Mucosa of rectum (tissue), 2 donors: Measurements from ENCODE around the gene E2F1.

ENCODE experiments used
- H3K27ac ChIP-seq, 2 donors: one replicate each; pipeline ENCODE4 v1.7.0; 2013; ENCODE audit warnings: inconsistent platforms in 2 of 2, low read depth in 2 of 2, low read length in 2 of 2
- H3K27me3 ChIP-seq, 2 donors: one replicate each; pipeline ENCODE4 v1.7.0; 2013; ENCODE audit warnings: low read length in 2 of 2; ENCODE audit not compliant: control insufficient read depth in 2 of 2, insufficient read depth in 2 of 2
- H3K36me3 ChIP-seq, 2 donors: one replicate each; pipeline ENCODE4 v1.7.0; 2013; ENCODE audit warnings: low read length in 2 of 2; ENCODE audit not compliant: control insufficient read depth in 2 of 2, insufficient read depth in 2 of 2
- H3K4me1 ChIP-seq, 2 donors: one replicate each; pipeline ENCODE4 v1.7.0; 2013; ENCODE audit warnings: low read length in 2 of 2, mild to moderate bottlenecking in 1 of 2; ENCODE audit not compliant: control insufficient read depth in 2 of 2, insufficient read depth in 2 of 2
- H3K4me3 ChIP-seq, 2 donors: one replicate each; pipeline ENCODE4 v1.7.0; 2013; ENCODE audit warnings: low read length in 2 of 2
- H3K9ac ChIP-seq, 2 donors: one replicate each; pipeline ENCODE4 v1.7.0; 2013; ENCODE audit warnings: low read length in 2 of 2, low read depth in 1 of 2, mild to moderate bottlenecking in 1 of 2
- H3K9me3 ChIP-seq, 2 donors: one replicate each; pipeline ENCODE4 v1.7.0; 2013; ENCODE audit warnings: low read length in 2 of 2; ENCODE audit not compliant: control insufficient read depth in 2 of 2
- donor health status: healthy.
- donor health status: Normal muscosa, but diverticular disease.

The E2F1 gene

GRCh38 chr20:33686100-33686983 is at the start of gene E2F1:
Gene E2F1 (minus strand): TSS chr20:33686385. CDS start chr20:33686264, 121 bp downstream.
- Histone ChIP-seq H3K36me3 (no peaks in the 10 kb centered on the region), H3K9me3 (no peaks in the 10 kb centered on the region), H3K9ac (peak within 1 kb of the TSS; percentile 52 to 58), H3K27me3 (no peaks in the 10 kb centered on the region), H3K27ac (peak within 1 kb of the TSS; percentile 44 to 75), H3K4me1 (peaks cover 14 to 17% of the 10 kb centered on the region in 2 donors), H3K4me3 (peak within 1 kb of the TSS; percentile 65 to 73)

- Histone ChIP-seq H3K9ac (peak overlapping the region; percentile 56 to 76), H3K27ac (peak overlapping the region; percentile 92 to 97), H3K36me3 (no peaks in the 10 kb centered on the region), H3K9me3 (peaks cover 5 to 10% of the 10 kb centered on the region in 2 donors), H3K27me3 (no peaks in the 10 kb centered on the region), H3K4me3 (peak overlapping the region; percentile 30 to 44), H3K4me1 (peaks cover 22 to 23% of the 10 kb centered on the region in 2 donors)
Observed at GRCh38 chr20:33733654-33734576, 47.7 kb upstream of the E2F1 start.

GRCh38 chr20:33732166-33732970 is 46.2 kb upstream of the E2F1 start:
- peak overlapping the region; percentile 76 to 84 for H3K9ac ChIP-seq
- H3K36me3 ChIP-seq: no peaks in the 10 kb centered on the region
- H3K4me3 ChIP-seq: peak overlapping the region; percentile 74 to 86
- no peaks in the 10 kb centered on the region for H3K27me3 ChIP-seq
- peaks cover 5 to 10% of the 10 kb centered on the region in 2 donors for H3K9me3 ChIP-seq
- peaks cover 22 to 23% of the 10 kb centered on the region in 2 donors for H3K4me1 ChIP-seq
- peak overlapping the region; percentile 92 to 97 for H3K27ac ChIP-seq

GRCh38 chr20:33731693-33732165 is 45.5 kb upstream of the E2F1 start, which contains the start of gene ZNF341:
Gene ZNF341 (plus strand): TSS chr20:33731996. CDS start chr20:33732022, 26 bp downstream.
- peaks cover 2 to 7% of the 10 kb centered on the region in 2 donors for H3K9me3 ChIP-seq
- peak within 1 kb of the TSS; percentile 77 to 84 for H3K9ac ChIP-seq
- no peaks in the 10 kb centered on the region for H3K36me3 ChIP-seq
- H3K4me1 ChIP-seq: peaks cover 22 to 23% of the 10 kb centered on the region in 2 donors
- H3K27ac ChIP-seq: peak within 1 kb of the TSS; percentile 92 to 97
- H3K27me3 ChIP-seq: no peaks in the 10 kb centered on the region
- peak within 1 kb of the TSS; percentile 74 to 86 for H3K4me3 ChIP-seq

- H3K27ac ChIP-seq: peak overlapping the region; percentile 89 to 92
- H3K4me1 ChIP-seq: peaks cover 22 to 23% of the 10 kb centered on the region in 2 donors
- H3K4me3 ChIP-seq: peak overlapping the region; percentile 68 to 74
- no peaks in the 10 kb centered on the region for H3K36me3 ChIP-seq
- H3K9me3 ChIP-seq: peaks cover 0 to under 1% of the 10 kb centered on the region in 2 donors
- H3K9ac ChIP-seq: peak overlapping the region; percentile 47 to 77
- H3K27me3 ChIP-seq: no peaks in the 10 kb centered on the region
Observed at GRCh38 chr20:33730946-33731692, 44.9 kb upstream of the E2F1 start.

GRCh38 chr20:33729101-33729500 is 42.9 kb upstream of the E2F1 start:
- Histone ChIP-seq H3K9me3 (no peaks in the 10 kb centered on the region), H3K36me3 (no peaks in the 10 kb centered on the region), H3K27me3 (no peaks in the 10 kb centered on the region), H3K27ac (no peak overlapping the region), H3K9ac (no peak overlapping the region), H3K4me1 (peaks cover 17 to 18% of the 10 kb centered on the region in 2 donors), H3K4me3 (no peak overlapping the region)

- no peaks in the 10 kb centered on the region for H3K36me3 ChIP-seq
- no peaks in the 10 kb centered on the region for H3K9me3 ChIP-seq
- peaks cover 12% of the 10 kb centered on the region in 2 donors for H3K4me1 ChIP-seq
- no peak overlapping the region for H3K9ac ChIP-seq
- H3K27ac ChIP-seq: no peak overlapping the region
- no peaks in the 10 kb centered on the region for H3K27me3 ChIP-seq
- no peak overlapping the region for H3K4me3 ChIP-seq
Observed at GRCh38 chr20:33728463-33728862, 42.3 kb upstream of the E2F1 start.

GRCh38 chr20:33727806-33728205 is 41.6 kb upstream of the E2F1 start:
- Histone ChIP-seq H3K27ac (no peak overlapping the region), H3K4me3 (no peak overlapping the region), H3K36me3 (no peaks in the 10 kb centered on the region), H3K4me1 (peaks cover 9% of the 10 kb centered on the region in 2 donors), H3K9ac (no peak overlapping the region), H3K27me3 (no peaks in the 10 kb centered on the region), H3K9me3 (no peaks in the 10 kb centered on the region)

GRCh38 chr20:33727115-33727479 is 40.9 kb upstream of the E2F1 start:
- Histone ChIP-seq H3K27me3 (no peaks in the 10 kb centered on the region), H3K36me3 (no peaks in the 10 kb centered on the region), H3K9me3 (no peaks in the 10 kb centered on the region), H3K4me3 (no peak overlapping the region), H3K4me1 (peaks cover 5 to 7% of the 10 kb centered on the region in 2 donors), H3K27ac (no peak overlapping the region), H3K9ac (no peak overlapping the region)
